AG09319 (cell line): ENCODE measurements around the gene NCR3LG1.

Experiments used
- DNase-seq: peaks from one replicate; pipeline ENCODE4 v3.0.0-alpha.2; 2010; ENCODE audit warnings: low read depth; ENCODE audit errors: extremely low read depth
- CTCF ChIP-seq: IDR thresholded peaks from 2 replicates; pipeline ENCODE4 v1.5.1; 2011; ENCODE audit warnings: low read depth, mild to moderate bottlenecking, inconsistent platforms, low read length, moderate library complexity

The NCR3LG1 gene

GRCh38 chr11:17333799-17334586 lies 17.6 kb upstream of the NCR3LG1 start:
- TF ChIP-seq CTCF, result no peak
- no peak for DNase-seq

- DNase-seq, result no peak
- no peak for TF ChIP-seq CTCF
These were observed 8.3 kb upstream of the NCR3LG1 start for GRCh38 chr11:17343257-17343656.

GRCh38 chr11:17343907-17344306 lies 7.7 kb upstream of the NCR3LG1 start:
- TF ChIP-seq CTCF, result no peak
- DNase-seq, result peak; percentile 59

- no peak for TF ChIP-seq CTCF
- DNase-seq, result no peak
These were observed 3.9 kb upstream of the NCR3LG1 start for GRCh38 chr11:17347676-17348075.

GRCh38 chr11:17350455-17351171 lies 987 bp upstream of the NCR3LG1 start:
- DNase-seq, result no peak
- no peak for TF ChIP-seq CTCF

GRCh38 chr11:17351172-17351509 lies 459 bp upstream of the NCR3LG1 start:
- TF ChIP-seq CTCF, result peak; percentile 3; the same call in 1 of the 2 replicates
- no peak for DNase-seq
